OCI-M1 (cell line): ENCODE measurements around the gene PRKCE.

ENCODE experiments used
- DNase-seq: peaks from one replicate; lab custom pipeline; 2025; lab: John Stamatoyannopoulos, UW

The PRKCE gene

DNA sequence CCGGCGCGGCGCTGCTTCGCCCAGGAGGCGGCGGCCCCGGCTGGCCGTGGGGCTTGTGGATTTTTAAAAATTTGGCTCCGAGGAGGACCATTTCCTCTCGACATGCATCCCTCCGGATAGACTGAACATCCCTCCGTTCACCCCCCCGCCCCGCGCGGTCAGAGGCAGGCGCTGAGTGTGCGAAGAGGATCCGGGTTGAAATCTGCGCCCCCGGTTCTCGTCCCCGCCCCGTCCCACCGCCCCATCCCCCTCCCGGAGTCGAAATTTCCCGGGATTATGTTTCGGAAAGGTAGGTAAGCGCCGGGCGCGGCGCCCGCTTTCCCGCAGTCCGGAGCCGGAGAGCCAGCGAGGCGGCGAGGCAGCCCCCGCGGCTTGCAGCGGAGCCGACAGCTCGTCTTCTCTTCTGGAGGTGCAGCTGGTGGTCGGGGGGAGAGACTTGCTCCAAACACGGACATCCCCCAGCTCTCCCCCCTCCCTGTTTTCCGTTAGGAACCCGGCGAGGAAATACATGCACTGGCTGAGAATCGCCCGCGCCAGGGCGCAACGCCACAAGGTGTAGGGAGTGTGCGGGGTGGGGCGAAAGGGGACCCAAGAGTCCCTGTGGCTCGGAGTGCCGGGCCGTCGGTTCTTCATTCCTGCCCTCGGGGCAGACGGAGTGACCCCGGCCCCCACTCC lies at the start of gene PRKCE:
Gene PRKCE (plus strand): TSS at position 261 of the 675 bp plus-strand sequence.
- no peak for DNase-seq

DNA sequence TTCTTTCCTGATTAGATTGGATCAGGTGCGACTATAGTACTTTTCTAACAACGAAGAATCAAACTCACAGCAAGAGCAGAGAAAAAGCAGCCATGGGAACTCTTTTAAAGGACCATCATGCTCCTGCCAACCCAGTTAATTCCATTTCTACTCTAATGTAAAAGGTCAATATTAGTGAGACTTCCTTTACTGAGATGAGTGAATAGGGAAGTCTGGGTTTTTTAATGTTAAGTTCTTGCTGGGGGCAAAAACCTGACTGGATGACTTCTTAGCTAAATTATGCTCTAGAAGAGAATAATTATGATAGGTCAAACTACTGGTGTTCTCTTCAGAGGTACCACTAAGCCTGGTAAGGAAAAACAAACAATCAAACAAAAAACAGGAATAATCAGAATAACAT lies 48.9 kb upstream of the PRKCE start:
- DNase-seq = no peak

DNA sequence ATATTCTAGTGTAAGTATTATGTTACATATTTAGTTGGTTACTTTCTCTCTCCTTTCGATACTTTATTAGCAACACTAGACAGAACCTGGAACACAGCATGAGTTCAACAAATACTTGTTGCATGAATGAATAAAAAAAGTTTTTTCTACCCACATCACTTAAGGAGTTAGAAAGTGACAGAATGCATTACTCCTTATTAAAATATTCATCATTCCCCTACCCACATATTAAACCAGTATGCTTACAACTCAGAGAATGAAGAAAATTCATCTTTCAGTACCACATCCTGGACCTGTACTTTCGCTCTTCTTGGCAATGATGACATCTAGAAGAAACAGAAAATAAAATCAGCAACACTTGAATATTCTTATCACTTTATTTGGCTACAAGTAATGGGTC lies 46.4 kb upstream of the PRKCE start:
- no peak for DNase-seq

DNA sequence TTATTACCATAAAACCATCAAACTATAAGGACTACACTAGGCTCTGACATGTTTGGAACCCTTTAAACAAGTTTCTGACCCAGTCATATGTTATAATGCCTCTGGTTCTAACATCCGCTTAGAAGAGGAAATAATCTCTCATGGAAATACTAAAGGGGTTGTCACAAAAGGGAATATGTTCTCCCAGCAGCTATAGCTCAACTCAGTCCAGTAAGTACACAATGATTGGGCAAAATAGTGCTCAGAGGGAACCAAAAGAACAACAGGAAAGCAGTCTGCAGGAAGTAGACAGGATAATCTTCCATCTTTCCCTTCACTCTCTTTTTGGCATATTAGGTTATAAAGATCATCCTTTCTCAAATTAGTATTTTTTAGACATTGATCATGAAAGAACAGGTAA lies 44.7 kb upstream of the PRKCE start:
- DNase-seq = no peak

DNA sequence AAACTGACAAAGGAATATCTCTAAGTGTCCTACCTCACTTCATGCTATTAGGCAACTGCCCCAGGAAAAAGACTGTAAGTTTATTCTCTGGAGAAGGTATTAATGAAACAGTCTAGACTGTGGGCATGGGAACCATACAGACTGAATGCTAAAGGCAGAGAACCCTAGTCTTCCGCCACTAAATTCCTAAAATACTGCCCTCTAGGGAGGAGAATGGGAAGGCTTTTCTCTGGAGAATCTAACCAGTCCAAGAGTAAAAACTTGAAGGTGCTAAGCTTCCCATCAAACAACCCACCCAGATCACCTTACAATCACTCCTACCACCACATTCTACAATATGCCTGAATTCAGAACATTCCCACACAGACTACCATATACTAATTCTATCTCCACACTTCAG lies 43.8 kb upstream of the PRKCE start:
- DNase-seq = peak; percentile 45

DNA sequence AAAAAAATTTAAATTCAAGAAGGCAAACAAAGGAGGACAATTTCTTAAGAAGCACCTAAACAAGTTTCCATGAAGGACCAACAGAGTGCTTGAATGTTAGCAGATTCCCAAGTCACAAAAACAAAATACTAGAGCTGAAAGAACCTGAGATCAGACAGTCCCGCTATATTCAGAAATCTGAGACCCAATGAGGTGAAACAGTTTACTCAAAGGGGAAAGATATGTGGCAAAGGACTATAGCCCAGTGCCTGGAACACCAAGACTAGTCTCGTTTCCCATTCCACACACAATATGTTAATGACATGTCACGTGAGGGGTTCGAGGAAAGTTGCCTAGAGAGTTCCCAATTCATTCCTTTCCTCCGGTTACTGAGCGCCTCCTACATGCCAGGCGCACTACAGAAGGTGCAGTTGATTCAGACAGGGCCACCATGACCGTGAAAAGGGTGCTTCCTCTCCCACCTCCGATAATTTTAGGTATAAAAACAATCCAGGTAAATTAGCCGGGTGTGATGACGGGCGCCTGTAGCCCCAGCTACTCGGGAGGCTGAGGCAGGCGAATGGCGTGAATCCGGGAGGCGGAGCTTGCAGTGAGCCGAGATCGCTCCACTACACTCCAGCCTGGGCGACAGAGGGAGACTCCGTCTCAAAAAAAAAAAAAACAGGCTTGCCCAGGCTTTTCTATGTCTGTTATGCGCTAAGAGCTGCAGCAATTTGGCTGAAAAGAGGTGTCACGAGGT lies 41.0 kb upstream of the PRKCE start:
- peak; percentile 92 for DNase-seq

DNA sequence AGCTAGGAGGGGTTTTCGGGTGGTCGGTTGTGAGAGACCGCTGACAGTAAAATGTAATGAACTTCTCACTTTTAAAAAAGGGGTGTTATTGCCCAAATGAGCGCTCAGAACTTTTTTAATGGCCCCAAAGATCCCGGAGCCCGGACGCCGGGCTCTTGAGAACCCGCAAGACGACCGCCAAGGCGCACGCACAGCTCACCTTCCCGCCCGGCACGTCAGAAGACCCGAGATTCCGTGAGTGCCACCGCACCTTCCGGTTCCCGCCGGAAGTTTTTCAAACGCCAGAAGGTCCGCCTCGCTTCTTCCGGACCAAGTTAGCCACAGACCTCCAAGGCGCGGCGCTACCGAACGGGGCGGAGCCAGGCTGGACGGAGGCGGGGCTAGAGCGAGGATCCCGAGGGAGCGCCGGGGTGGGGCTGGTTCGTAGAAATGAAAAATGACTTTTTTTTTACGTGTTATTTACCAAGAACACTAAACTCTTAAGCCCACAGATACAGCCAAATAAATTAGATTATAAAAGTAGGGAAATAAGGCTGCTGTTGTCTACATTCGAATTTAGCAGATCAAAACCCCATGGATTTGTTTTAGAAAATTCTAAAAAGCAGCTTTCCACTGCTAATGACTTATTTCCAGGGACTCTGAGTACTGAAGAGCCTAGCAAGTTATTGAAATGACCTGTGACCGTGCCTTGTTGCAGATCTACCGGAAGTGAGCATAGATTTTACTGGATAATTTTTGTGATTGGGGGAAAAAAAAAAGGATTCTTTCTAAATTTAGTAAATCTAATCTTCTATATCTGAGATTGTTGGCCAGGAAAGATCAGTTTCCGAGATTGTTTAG lies 40.2 kb upstream of the PRKCE start, which contains the start of gene SRBD1:
Gene SRBD1 (minus strand): TSS at position 248 of the 840 bp plus-strand sequence. CDS start 5,826 bp downstream, outside the sequence.
- DNase-seq = peak; percentile 98

DNA sequence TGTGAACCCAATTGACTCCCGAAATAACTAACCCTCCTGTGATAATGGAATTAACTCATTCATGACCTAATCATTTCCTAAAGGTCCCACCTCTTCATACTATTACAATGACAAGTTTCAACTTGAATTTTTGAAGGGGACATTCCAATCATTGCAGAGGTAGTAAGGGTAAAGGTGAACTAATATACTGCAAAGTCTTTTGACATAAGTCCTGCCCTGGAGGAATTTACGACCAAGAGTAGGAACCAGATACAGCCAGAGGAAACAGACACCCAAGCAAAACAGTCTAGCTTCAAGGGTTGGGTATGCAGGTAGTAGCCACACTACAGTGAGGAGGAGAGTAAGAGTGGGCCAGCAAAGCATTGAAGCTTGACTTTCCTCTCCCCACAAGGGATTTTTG lies 39.2 kb upstream of the PRKCE start:
- DNase-seq = no peak

DNA sequence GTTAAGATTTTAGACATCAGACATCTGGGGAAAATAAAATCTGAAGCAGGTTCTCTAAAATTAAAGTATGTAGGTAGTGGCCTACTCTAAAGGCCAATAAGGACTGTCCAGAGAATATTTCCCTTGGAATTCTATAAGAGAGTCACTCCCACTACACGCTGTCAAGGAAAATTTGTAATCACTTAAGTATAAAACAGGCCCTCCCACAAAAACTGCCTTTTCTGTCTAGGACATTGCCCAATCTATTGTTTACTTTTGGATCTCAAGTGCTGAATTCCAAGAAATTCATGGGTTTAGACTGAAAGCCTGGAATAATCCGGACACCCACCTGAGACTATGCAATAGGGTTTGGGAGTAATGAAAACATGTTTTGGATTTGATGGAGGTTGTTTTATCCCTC lies 38.7 kb upstream of the PRKCE start:
- no peak for DNase-seq

DNA sequence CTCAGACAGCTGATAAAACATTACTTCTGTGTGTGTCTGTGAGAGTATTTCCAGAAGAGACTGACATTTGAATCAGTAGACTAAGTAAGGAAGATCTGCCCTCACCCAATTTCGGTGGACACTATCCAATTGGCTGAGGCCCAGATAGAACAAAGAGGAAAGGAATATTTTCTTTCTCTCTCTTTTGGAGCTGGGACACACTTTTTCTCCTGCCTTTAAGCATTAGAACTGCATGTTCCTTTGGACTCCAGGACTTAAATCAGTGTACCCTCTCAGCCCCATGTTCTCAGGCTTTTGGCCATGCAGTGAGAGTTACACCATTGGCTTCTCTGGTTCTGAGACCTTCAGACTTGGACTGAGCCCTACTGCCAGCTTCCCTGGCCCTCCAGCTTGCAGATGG lies 37.1 kb upstream of the PRKCE start:
- DNase-seq = no peak

DNA sequence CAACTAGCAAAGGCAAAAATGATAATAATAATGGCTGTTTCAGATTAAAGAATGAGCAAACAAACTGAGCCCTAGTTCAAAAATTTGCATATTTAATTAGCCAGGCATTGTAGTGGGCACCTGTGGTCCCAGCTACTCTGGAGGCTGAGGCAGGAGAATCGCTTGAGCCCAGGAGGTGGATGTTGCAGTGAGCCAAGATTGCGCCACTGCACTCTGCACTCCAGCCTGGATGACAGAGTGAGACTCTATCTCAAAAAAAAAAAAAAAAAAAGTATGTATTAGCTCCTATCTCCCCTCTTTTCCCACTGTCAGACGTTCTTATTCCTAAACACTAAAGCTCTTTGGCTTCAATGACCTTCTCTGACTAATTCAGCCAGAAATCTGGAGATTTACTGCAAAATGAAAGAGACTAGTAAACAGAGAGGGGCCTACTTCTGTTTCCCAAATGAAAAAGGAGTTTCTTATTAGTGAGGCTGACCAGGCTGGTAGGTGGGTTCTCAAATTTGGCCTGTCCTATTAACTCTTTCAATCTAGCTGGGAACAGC lies 36.5 kb upstream of the PRKCE start:
- no peak for DNase-seq

DNA sequence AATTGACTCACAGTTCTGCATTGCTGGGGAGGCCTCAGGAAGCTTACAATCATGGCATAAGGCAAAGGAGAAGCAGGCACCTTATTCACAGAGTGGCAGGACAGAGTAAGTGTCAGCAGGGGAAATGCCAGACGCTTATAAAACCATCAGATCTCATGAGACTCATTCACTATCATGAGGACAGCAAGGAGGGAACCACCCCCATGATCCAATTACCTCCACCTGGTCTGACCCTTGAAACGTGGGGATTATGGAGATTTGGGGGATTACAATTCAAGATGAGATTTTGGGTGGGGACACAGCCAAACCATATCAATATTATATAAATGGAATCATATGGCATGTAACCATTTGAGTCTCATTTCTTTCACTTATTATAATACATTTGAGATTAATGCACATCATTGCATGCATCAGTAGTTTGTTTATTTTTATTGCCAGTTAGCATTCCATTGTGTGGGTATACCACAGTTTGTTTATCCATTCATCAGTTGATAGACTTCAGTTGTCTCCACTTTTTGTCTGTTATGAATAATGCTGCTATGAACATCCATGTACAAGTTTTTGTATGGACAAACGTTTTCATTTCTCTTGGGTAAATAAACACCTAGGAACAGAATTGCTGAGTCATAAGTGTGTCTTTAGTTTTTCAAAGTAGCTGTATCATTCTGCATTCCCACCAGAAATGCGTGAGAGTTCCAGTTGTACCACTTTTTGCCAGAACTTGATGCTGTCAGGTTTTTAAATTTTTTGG lies 34.6 kb upstream of the PRKCE start:
- no peak for DNase-seq

DNA sequence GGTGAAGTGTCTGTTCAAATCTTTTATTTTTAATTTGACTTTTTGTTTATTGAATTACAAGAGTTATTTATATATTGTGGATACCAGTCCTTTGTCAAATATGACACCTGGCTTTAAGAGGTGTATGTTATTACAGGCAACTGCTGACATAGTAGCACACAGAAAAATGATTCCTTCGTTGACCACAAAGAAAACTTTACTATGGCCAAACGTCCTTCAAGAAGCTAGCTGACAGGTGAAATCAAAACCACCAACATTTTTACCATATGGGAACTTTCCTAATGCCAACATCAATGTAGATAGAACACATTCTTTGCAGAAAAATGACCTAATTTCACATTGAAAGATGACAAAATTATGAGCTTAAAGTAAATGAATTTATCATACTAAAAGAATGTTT lies 34.0 kb upstream of the PRKCE start:
- DNase-seq = no peak

DNA sequence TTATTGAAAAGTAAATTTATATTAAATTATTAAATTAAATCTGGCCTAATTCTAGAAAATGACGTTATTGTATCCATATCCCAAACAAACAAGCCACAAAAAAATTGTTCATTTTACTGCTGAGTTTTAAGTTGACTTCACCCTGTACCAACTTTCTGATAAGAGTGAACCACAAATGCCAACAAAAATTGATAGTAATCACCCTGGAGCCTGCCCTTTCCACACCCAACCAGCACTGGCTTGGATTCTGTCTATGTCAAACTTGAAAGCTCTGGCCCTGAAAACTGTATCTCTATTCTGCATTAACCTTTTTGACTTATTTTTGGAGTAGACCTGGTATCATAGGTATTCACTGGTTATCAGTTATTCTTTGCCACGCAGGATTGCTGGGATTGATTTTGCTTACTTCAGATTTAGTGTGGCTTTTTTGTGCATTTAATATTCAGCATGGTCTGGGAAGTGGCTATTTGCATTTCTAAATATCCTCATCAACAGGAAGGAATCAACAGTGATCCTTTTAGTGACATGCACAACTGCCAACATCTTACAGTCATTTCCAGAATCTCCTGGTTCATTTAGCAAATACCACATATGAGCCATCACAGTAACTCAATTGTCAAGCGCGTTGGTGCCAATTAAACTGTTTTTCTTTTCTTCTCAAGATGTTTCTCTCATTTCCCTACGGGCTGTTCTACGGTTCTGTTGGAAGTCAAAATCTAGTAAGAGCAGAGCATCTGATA lies 29.0 kb upstream of the PRKCE start:
- no peak for DNase-seq

DNA sequence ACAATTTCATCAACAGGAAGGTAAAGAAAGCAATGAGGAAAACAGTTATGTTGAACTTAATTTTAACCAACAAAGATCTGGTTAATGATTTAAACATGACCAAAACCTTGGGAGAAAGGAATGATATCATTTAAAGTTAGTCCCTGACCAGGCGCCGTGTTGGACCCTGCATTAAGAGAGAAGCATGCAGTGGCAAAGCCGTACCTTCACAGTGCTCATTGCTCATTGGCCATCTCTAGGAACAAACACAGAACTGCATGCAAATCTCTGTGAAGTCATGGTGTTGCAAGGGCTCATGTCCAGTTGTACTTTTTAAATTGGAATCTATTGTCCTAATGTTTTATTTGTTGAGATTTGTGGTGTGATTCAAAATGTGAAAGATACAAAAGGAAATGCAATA lies 28.4 kb upstream of the PRKCE start:
- DNase-seq = no peak

DNA sequence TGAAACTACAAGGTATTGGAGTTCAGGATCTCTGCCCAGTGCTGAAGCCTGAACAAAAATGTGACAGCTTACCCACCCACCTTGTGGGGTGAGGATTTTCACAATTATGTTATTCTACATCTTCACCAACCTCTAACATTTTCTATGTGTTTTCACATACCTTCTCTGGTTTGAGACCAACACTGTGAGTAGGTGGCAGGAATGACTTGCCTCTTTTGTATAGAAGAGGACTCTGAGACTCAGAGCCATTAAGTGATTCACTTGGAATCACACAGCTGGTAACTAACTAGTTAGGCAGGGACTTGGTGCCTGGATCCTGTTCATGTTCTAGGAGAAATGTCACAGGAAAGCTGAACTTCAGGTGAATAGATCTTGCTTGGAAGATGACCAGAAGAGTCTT lies 25.7 kb upstream of the PRKCE start:
- no peak for DNase-seq

DNA sequence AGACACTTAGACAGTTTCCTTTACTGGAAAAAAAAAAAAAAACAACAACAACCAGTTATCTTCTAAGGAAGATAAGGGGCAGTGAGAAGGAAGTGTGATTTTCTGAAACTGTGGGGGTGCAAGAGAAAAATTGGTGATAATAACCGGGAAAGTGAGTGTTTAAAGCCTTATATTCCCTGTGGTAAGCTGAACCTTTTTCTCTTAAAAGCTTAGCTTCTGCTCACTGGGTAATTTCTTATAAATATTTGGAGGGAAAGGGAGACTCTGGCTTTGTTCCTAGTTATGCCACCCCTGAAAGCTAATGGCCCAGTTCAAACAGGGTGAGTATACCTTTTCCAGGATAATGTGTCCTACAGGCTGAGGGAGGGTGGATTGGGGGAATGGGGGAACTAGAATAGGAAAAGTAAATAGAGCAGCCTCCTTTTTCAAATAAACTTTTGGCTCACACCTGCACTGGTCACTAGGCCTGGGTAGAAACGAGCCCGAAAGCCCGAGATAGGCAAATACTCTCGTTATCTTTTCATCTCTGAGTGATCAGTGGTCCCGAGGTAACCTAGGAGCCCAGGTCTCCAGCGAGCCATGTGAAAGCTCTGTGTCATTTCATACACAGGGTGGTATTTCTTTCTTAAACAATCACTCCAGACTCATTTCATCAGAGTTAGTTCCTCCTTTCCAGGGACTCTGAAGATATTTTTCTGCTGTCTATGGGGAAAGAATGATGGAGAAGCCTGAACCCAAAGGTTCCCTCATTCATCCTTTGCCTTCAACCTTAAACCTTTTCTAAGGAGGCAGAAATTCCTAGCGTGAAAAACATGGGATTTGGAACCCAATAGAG lies 24.9 kb upstream of the PRKCE start:
- peak; percentile 17 for DNase-seq

DNA sequence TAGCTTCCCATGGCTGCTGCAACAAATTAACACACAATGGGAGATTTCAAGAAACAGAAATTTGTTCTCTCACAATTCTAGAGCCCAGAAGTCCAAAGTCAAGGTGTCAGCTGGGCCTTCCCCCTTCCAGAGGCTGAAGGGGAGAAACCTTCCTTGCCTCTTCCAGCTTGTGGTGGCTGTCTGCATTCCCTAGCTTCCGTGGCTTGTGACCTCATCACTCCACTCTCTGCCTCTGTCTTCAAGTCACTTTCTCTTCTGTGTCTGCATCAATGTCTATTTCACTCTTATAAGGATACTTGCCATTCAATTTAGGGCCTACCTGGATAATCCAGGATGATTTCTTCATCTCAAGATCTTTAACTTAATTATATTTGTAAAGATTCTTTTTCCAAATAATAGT lies 23.6 kb upstream of the PRKCE start:
- no peak for DNase-seq

DNA sequence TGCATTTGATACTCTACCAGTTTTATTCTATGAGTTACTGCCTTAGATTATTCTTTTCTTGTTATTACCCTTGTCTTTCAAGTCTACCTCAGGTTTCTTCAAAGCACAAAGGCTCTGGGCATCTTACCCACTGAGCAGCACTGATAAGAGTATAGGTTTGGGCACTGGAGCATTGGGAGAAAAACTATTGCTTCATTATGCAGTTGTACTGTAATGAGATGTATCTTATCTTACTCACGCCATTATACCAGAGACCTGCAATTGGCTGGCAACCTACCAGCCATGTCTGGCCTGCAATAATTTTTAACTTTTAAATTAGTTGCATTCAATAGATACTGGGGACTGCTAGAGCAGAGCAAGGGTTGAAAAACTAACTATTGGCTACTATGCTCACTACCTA lies 21.5 kb upstream of the PRKCE start:
- DNase-seq = no peak

DNA sequence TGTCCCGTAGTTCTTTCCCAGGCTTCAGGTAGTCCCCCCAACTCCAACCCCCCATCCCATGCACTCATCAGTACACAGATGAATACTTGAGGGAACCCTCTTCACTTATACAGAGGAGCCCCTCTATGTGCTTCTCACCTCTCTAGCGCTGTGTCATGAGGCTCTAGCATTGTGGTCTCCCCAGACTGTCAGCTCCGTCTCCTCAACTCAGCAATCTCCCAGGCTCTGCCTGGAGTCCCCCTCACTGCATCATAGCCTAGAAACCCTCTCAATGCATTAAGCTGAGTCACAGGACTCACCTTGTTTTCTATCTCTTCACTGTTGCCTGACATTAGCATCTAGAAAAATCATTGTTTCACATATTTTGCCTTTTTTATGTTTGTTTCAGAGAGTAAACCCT lies 20.2 kb upstream of the PRKCE start:
- DNase-seq = no peak
